H1 (cell line): ENCODE measurements around the gene ITGA6. TPM values are rescaled to one million over a fixed set of nuclear protein-coding genes. Genes with fewer than 3 reads are reported as not detected.

ENCODE experiments used
- CBX5 ChIP-seq: fragments of 300-800, 300-1000 bp; sonication (generic); IDR thresholded peaks from 2 replicates; pipeline ENCODE4 v1.7.1; 2016; ENCODE audit warnings: antibody characterized with exemption, low read length, low read depth
- EZH2 ChIP-seq: fragments of 200-600 bp; sonication (generic); IDR thresholded peaks from 2 replicates; pipeline ENCODE4 v1.7.1; 2012; ENCODE audit warnings: low read depth, mild to moderate bottlenecking, moderate library complexity, low read length, inconsistent platforms; ENCODE audit not compliant: severe bottlenecking
- PHF8 ChIP-seq: fragments of 200-600 bp; sonication (generic); conservative IDR thresholded peaks from 2 replicates; pipeline ENCODE4 v1.7.1; 2012; ENCODE audit warnings: low read depth, mild to moderate bottlenecking, inconsistent platforms, low read length, moderate library complexity
- RBBP5 ChIP-seq: IDR thresholded peaks from 2 replicates; pipeline ENCODE4 v1.7.1; 2012; ENCODE audit warnings: low read depth, mild to moderate bottlenecking, inconsistent platforms, low read length, moderate library complexity, borderline replicate concordance
- RNF2 ChIP-seq: fragments of 200-900, 300-1000 bp; sonication (generic); IDR thresholded peaks from 2 replicates; pipeline ENCODE4 v1.7.1; 2016; ENCODE audit warnings: borderline replicate concordance, low read depth, mild to moderate bottlenecking, antibody characterized with exemption, low read length; ENCODE audit not compliant: poor library complexity, severe bottlenecking; ENCODE audit errors: missing control alignments
- TEAD4 ChIP-seq: IDR thresholded peaks from 2 replicates; pipeline ENCODE4 v1.6.1; 2012; ENCODE audit warnings: low read depth, low read length, inconsistent platforms, mixed read lengths
- polyA plus RNA-seq, 7 experiments: library from polyadenylated mRNA; depleted of rRNA in 3 of 7; stranded (reverse) in 5 of 7; unstranded in 2 of 7; fragments of >200 nt in 5 of 7; fragments of 200-250 nt in 2 of 7; gene quantifications; 1 replicate in 5 of 7; 2 replicates in 1 of 7; 4 replicates in 1 of 7; pipeline versions ENCODE4 v1.2.1 to v1.2.3, GENCODE V29; 2011 to 2013; ENCODE audit warnings: missing spikeins in 2 of 7, mixed read lengths in 2 of 7
- total RNA-seq: library from RNA; stranded (reverse); fragmentation: NEBNext Ultra II Directional; extraction: Animal tissue kit (Norgen Biotek cat#: 25700); gene quantifications from 2 replicates; pipeline ENCODE4 v1.2.1, GENCODE V29; 2021
- TF ChIP-seq, protein P1 (sequence below): fragments of 300-600 bp; sonication (generic); IDR thresholded peaks from 2 replicates; pipeline ENCODE4 v1.7.1; 2012; ENCODE audit warnings: low read length, moderate library complexity, mild to moderate bottlenecking, inconsistent platforms; ENCODE audit not compliant: insufficient replicate concordance
- TF ChIP-seq, protein P2 (sequence below): IDR thresholded peaks from 2 replicates; pipeline ENCODE4 v1.6.1; 2011; ENCODE audit warnings: low read depth, mild to moderate bottlenecking, low read length; ENCODE audit not compliant: insufficient read depth

The ITGA6 gene
- total and polyA plus RNA-seq, 2 of the 8 experiments (the other 6 are each of a cell fraction or from before 2014, with no cell fraction given): 26.9 to 118 TPM

DNA sequence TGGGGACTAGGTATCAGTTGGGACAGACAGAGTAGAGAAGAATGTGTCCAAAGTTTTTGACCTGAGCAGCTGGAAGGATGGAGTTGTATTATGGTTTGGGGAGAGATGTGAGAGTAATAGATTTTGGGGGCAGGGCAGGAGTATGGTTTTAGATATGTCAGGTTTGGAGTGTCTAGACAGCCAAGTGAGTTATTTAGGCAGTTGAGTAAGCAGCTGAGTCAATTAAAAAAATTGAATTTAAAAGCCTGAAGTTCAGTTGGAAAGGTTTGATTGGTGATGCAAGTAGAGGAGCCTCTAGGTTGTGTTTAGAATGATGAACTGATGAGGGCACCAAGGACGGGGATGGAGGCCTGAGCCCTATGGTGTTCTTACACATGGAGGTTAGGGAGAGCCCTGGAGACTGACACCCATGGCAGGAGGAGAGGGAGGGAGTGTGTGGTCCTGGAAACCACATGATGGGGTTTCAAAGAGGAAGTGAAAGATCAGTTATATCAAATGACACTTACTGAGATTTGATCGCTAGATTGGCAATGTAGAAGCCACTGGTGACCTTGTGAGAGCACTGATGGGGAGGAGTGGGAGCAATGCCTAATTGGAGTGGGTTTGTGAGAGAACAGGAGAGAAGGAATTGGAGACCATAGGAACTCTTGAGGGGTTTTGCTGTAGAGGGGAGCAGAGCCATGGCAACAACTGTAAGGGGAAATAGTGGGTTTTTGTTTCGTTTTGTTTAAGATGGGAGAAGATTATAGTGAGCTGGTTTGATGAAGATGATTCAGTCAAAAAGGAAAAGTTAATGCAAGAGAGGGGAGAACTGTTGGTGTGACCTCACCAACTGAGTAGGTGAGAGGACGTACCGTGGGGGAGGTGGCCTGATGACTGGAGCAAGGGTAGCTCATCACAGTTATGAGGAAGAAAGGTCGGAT, 10.3 kb downstream of the ITGA6 start (continued):
- TF ChIP-seq, protein P1, sequence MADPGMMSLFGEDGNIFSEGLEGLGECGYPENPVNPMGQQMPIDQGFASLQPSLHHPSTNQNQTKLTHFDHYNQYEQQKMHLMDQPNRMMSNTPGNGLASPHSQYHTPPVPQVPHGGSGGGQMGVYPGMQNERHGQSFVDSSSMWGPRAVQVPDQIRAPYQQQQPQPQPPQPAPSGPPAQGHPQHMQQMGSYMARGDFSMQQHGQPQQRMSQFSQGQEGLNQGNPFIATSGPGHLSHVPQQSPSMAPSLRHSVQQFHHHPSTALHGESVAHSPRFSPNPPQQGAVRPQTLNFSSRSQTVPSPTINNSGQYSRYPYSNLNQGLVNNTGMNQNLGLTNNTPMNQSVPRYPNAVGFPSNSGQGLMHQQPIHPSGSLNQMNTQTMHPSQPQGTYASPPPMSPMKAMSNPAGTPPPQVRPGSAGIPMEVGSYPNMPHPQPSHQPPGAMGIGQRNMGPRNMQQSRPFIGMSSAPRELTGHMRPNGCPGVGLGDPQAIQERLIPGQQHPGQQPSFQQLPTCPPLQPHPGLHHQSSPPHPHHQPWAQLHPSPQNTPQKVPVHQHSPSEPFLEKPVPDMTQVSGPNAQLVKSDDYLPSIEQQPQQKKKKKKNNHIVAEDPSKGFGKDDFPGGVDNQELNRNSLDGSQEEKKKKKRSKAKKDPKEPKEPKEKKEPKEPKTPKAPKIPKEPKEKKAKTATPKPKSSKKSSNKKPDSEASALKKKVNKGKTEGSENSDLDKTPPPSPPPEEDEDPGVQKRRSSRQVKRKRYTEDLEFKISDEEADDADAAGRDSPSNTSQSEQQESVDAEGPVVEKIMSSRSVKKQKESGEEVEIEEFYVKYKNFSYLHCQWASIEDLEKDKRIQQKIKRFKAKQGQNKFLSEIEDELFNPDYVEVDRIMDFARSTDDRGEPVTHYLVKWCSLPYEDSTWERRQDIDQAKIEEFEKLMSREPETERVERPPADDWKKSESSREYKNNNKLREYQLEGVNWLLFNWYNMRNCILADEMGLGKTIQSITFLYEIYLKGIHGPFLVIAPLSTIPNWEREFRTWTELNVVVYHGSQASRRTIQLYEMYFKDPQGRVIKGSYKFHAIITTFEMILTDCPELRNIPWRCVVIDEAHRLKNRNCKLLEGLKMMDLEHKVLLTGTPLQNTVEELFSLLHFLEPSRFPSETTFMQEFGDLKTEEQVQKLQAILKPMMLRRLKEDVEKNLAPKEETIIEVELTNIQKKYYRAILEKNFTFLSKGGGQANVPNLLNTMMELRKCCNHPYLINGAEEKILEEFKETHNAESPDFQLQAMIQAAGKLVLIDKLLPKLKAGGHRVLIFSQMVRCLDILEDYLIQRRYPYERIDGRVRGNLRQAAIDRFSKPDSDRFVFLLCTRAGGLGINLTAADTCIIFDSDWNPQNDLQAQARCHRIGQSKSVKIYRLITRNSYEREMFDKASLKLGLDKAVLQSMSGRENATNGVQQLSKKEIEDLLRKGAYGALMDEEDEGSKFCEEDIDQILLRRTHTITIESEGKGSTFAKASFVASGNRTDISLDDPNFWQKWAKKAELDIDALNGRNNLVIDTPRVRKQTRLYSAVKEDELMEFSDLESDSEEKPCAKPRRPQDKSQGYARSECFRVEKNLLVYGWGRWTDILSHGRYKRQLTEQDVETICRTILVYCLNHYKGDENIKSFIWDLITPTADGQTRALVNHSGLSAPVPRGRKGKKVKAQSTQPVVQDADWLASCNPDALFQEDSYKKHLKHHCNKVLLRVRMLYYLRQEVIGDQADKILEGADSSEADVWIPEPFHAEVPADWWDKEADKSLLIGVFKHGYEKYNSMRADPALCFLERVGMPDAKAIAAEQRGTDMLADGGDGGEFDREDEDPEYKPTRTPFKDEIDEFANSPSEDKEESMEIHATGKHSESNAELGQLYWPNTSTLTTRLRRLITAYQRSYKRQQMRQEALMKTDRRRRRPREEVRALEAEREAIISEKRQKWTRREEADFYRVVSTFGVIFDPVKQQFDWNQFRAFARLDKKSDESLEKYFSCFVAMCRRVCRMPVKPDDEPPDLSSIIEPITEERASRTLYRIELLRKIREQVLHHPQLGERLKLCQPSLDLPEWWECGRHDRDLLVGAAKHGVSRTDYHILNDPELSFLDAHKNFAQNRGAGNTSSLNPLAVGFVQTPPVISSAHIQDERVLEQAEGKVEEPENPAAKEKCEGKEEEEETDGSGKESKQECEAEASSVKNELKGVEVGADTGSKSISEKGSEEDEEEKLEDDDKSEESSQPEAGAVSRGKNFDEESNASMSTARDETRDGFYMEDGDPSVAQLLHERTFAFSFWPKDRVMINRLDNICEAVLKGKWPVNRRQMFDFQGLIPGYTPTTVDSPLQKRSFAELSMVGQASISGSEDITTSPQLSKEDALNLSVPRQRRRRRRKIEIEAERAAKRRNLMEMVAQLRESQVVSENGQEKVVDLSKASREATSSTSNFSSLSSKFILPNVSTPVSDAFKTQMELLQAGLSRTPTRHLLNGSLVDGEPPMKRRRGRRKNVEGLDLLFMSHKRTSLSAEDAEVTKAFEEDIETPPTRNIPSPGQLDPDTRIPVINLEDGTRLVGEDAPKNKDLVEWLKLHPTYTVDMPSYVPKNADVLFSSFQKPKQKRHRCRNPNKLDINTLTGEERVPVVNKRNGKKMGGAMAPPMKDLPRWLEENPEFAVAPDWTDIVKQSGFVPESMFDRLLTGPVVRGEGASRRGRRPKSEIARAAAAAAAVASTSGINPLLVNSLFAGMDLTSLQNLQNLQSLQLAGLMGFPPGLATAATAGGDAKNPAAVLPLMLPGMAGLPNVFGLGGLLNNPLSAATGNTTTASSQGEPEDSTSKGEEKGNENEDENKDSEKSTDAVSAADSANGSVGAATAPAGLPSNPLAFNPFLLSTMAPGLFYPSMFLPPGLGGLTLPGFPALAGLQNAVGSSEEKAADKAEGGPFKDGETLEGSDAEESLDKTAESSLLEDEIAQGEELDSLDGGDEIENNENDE: no peak
- TF ChIP-seq RBBP5 (no peak), TEAD4 (no peak), RNF2 (no peak), EZH2 (no peak), PHF8 (no peak), CBX5 (no peak)
- TF ChIP-seq, protein P2, sequence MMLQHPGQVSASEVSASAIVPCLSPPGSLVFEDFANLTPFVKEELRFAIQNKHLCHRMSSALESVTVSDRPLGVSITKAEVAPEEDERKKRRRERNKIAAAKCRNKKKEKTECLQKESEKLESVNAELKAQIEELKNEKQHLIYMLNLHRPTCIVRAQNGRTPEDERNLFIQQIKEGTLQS: no peak
